ENCODE data around the gene PRG3. TPM values are rescaled to one million over a fixed set of nuclear protein-coding genes. Genes with fewer than 3 reads are reported as not detected.

PRG3 gene
- total and polyA plus RNA-seq, 2 of the 4 experiments (the other 2 are of a cell fraction): not detected

- Histone ChIP-seq H2BK15ac (ENCODE audit: low read depth, low read length) (no peak overlapping the region), H3K56ac (ENCODE audit: extremely low read depth, insufficient read depth, low read length) (no peak overlapping the region), H3K4me3 (ENCODE audit: insufficient read depth, low read depth, low read length) (no peak overlapping the region), H2AK9ac (replicated peaks; ENCODE audit: low read depth, low read length, poor library complexity) (no peak overlapping the region), H3K27ac (ENCODE audit: insufficient read depth, low read length) (no peak overlapping the region), H3K14ac (replicated peaks; ENCODE audit: low read depth, low read length) (no peak overlapping the region), H2BK20ac (ENCODE audit: low read depth, low read length) (no peak overlapping the region), H3K9ac (ENCODE audit: low read depth, low read length) (no peak overlapping the region), H2AK5ac (ENCODE audit: low read depth, low read length) (no peak overlapping the region), H3K9me1 (ENCODE audit: insufficient read depth, low read length) (no peaks in the 10 kb centered on the region), H3K4ac (ENCODE audit: low read depth, low read length) (no peak overlapping the region), H2BK120ac (ENCODE audit: low read depth, low read length) (no peak overlapping the region), H3K4me1 (ENCODE audit: control insufficient read depth, insufficient read depth, low read length) (no peaks in the 10 kb centered on the region), H4K8ac (ENCODE audit: low read depth in 2 of 2, low read length in 2 of 2) (no peak overlapping the region), H2AFZ (replicated peaks; ENCODE audit: low read length, poor library complexity) (no peak overlapping the region), H4K5ac (ENCODE audit: low read depth, low read length) (no peak overlapping the region), H4K20me1 (ENCODE audit: insufficient read depth, low read length) (no peaks in the 10 kb centered on the region; the same call in 1 of the 2 replicates), H4K91ac (ENCODE audit: insufficient read depth, low read depth, low read length) (no peak overlapping the region), H3K18ac (ENCODE audit: low read depth, low read length) (no peak overlapping the region), H3K36me3 (ENCODE audit: control insufficient read depth, insufficient read depth, low read length) (no peaks in the 10 kb centered on the region), H3K23ac (ENCODE audit: low read depth, low read length) (no peak overlapping the region), H3K4me2 (ENCODE audit: low read depth, low read length) (no peak overlapping the region), H2BK5ac (ENCODE audit: low read depth, low read length, poor library complexity, severe bottlenecking) (no peak overlapping the region), H3K9me3 (ENCODE audit: control insufficient read depth, insufficient read depth, low read length) (no peaks in the 10 kb centered on the region), H3K79me1 (ENCODE audit: low read depth in 1 of 2, low read length in 2 of 2) (no peaks in the 10 kb centered on the region), H3K27me3 (ENCODE audit: control insufficient read depth, insufficient read depth, low read length) (peaks cover 41% of the 10 kb centered on the region)
- no peak for DNase-seq
- TF ChIP-seq RCOR1 (IDR thresholded peaks at IDR 0.05; ENCODE audit: insufficient replicate concordance, low read length) (no peak), RAD21 (IDR thresholded peaks at IDR 0.05; ENCODE audit: low read length) (no peak), MAZ (IDR thresholded peaks at IDR 0.05; ENCODE audit: borderline replicate concordance, low read depth, low read length) (no peak)
- TF ChIP-seq, protein P1, sequence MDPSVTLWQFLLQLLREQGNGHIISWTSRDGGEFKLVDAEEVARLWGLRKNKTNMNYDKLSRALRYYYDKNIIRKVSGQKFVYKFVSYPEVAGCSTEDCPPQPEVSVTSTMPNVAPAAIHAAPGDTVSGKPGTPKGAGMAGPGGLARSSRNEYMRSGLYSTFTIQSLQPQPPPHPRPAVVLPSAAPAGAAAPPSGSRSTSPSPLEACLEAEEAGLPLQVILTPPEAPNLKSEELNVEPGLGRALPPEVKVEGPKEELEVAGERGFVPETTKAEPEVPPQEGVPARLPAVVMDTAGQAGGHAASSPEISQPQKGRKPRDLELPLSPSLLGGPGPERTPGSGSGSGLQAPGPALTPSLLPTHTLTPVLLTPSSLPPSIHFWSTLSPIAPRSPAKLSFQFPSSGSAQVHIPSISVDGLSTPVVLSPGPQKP (IDR thresholded peaks at IDR 0.05; ENCODE audit: borderline replicate concordance, low read depth, low read length): no peak
- no peak for ATAC-seq (ENCODE audit: low read depth)
- in situ Hi-C loops (cut with MboI; ENCODE audit: low sequenced_read_pairs): no loop called here
- dilution Hi-C loops (cut with HindIII; ENCODE audit: low sequenced_read_pairs, unreplicated experiment): no loop called here
- CTCF ChIA-PET: no interaction called here
- intact Hi-C loops (cut with micrococcal nuclease): no loop called here
- WGBS, 2 experiments (ENCODE audit: extremely low coverage in 2 of 2, insufficient read length in 1 of 2): no CpG with 5 or more reads among the region's 3 CpGs
- BruUV-seq (replicated peaks): no TSS peak
- POLR2A ChIA-PET (ENCODE audit: unreplicated experiment): no interaction called here
Measured at GRCh38 chr11:57391111-57391510, 10.2 kb upstream of the PRG3 start.

All from IMR-90 (cell line).